GM21381 (cell line): ENCODE results near the gene TNFRSF11A.
A peak's percentile ranks its signal among the peaks of the same experiment; 100 is the strongest.

Source experiments
- ATAC-seq: cut with Tn5 transposase; IDR thresholded peaks from one replicate; pipeline ENCODE4 v1.9.1; 2021; ENCODE audit warnings: mild to moderate bottlenecking, moderate library complexity; ENCODE audit not compliant: unreplicated experiment

Gene TNFRSF11A

GRCh38 chr18:62341473-62341872 is 16.4 kb downstream of the TNFRSF11A start:
- no peak for ATAC-seq

GRCh38 chr18:62342884-62343283 is 17.8 kb downstream of the TNFRSF11A start:
- ATAC-seq, result no peak

DNA sequence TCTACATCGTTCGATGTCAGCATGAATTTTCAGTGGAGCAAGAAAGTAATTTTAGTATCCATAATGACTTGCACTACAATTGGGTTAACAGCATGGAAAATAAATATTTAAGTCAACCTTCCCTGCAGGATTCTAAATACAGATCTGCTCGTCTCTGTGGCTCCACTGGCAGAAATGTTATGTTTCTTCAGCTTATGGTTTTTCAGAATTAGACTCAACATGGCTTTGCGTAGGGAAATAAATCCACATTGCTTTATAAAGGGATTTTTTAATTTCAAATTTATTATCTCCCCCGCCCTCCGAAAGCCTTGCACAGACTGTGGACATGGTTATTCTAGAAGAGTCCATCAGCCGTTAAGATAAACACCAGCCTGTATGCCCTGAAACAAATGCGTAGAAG is 18.2 kb downstream of the TNFRSF11A start:
- no peak for ATAC-seq

- ATAC-seq, result no peak
These were observed 20.8 kb downstream of the TNFRSF11A start for GRCh38 chr18:62345909-62346308.

DNA sequence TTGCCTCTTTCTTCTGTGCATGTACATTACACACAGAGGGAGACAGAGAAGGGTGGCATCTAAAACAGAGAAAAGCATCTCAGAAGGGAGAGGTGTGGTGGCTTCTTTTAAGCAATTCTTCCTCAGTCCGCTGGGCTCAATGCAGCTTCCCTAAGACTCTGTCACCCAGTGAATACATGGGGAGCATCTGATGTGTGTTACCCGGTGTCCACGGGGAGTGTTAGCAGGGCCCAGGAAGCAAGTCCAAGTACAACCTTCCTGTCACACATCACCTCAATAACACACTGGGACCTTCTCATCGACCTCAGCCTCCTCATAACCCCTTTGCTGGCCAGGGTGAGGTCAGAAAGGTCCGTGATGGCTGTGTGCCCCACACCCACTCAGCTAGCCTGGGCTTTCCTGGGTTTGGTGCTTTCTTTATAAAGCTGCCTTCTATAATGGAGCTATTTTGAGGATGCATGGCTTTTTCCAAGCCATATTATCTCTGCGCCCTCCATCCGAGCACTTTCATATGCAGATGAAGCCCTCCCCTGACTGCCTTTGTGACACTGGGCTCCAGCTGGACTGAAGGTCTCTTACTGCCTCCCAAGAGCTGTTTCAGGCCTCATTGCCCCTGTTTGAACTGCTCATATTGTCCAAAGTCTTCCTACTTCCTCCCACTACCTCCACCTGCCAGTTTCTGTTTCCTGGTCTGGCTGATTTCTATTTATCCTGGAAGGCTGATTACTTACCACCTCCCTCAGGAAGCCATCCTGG is 21.4 kb downstream of the TNFRSF11A start:
- ATAC-seq, result no peak

DNA sequence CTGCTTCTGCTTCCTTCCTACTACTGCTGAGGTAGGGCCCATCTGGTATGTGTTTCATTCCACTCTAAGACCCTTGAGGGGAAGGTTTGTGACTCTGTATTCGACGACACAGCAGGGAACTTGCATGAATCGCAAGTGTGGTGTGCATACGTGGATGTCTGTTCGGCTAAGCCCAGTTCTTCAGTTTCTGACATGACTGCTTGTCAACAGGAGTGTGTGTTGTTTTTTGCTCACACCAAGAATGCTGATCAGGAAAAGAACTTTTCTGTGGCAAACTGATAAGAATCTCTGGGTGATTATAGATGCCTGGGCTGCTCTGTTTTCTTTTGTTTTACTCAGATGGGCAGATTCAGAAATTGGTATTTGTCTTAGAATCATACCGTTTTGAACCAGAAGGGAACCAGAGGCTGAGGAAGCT is 22.0 kb downstream of the TNFRSF11A start:
- ATAC-seq, result no peak

DNA sequence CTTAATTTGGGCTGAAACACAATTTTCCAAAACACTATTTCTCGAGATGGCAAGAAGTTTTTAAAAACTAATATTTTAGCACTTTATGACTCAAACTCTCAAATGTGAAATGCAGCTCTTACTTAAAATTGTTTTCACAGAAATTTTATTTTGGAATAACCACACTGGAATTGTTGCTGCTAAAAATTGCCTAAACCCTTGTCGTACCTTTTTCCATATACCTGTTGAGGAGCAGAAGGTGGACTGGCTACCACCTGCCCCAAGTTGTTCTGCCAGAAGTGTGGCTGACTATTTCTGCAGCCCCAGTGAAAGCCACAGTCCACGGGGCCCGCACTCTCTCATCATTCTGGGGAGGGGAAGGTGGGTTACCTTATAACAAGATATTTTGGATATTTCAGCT is 23.4 kb downstream of the TNFRSF11A start:
- no peak for ATAC-seq

DNA sequence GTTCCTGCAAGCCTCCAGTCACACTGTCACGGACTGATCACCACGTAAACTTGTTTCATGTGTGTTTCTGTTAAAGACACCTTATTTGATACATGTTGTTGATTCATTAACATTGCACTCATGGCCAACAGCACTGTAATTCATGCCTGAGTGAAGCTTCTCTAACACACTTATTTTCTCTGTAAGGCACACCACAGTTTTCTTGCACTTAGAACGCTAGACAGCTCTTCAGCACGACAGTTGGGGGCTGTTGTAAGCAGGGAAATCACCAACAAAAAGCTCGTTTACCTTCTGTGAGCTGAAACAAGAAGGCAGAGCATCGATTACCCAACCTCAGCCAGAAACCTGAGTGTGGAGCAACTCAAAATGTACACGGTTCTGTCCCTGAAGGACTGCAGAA is 28.1 kb downstream of the TNFRSF11A start:
- ATAC-seq, result no peak

- ATAC-seq, result no peak
These were observed 29.0 kb downstream of the TNFRSF11A start for GRCh38 chr18:62354151-62354550.

DNA sequence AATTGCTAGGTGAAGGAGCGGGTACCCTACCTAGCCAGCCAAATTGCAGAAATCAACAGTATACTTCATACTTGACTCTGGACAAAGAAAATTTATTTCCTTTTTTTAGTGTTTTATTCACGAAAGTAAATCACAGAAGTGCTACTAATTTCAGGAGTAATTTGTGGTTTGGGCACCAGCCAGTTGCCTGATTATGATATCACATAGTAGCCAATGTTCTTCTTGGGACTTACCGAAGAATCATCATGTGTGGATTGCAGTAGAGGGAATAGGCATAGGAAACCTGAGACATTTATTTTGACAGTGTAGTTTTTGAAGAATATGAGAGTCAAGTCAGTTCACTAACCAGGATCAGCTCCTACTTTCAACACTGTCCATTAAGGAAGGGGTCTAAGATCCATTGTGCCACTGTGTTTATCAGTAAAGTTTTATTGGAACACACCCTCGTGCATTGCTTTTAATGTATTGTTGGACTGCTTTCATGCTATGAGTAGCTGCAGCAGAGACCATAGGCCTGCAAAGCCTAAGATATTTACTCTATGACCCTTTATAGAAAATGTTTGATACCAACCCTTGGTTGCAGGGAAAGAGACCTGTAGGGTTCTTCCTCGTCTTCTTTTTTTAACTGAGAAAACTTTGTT is 32.1 kb downstream of the TNFRSF11A start:
- ATAC-seq, result peak; percentile 49

DNA sequence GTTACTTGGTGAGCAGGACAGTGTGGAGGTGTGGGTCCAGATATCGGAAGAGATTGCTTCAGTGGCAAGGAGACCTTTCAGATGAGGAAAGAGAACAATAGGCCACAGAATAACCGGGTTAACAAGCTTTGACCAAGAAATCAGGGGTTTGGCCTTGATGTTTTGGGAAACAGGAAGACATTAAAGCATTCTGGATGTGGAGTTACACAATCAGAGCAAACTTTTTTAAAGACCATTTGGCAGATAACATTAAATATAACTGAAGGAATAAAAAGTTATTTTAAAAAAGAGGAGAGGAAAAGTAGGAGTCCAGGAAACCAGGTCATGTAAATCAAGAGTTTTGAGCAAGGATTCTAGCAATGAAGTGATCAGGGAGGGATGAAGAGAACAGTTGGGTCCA is 35.7 kb downstream of the TNFRSF11A start:
- ATAC-seq, result no peak

GRCh38 chr18:62361288-62361687 is 36.2 kb downstream of the TNFRSF11A start:
- no peak for ATAC-seq

- no peak for ATAC-seq
These were observed 39.4 kb downstream of the TNFRSF11A start for GRCh38 chr18:62364558-62364957.

DNA sequence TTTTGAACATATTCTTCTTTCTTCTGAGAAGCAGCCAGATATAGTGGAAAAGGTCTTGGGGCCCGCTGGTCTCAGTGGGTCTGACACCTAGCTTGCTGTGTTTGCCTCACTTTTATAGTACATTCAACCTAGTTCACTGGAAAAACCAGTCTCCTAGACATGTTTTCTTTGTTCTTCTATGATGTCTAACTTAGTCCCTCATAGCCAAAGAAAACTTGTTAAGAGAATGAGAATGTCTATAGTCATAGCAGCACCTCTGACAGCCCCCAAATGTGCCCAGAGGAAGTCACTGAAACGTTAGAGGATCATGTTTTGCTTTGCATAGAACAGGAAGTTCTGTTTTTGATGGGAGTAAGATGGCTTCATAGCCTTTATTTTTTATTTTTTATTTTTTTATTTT is 40.3 kb downstream of the TNFRSF11A start:
- ATAC-seq, result no peak

DNA sequence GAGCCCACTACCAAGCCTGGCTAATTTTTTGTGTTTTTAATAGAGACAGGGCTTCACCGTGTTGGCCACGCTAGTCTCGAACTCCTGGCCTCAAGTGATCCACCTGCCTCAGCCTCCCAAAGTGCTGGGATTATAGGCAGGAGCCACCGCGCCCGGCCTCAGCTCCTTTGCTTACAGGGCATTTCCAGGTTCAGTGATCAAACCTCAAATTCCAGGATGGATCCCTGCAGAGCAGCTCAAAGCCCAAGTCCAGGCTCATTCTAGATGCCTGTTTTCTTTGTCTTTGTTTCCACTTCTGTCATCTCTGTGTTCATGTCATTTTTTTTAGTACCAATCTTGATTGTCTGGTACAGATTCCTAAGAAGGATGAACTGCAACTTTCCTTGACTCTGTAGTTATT is 41.9 kb downstream of the TNFRSF11A start:
- ATAC-seq, result no peak

GRCh38 chr18:62368100-62368499 is 43.0 kb downstream of the TNFRSF11A start:
- peak; percentile 67 for ATAC-seq

GRCh38 chr18:62369129-62369644 is 44.1 kb downstream of the TNFRSF11A start:
- no peak for ATAC-seq

DNA sequence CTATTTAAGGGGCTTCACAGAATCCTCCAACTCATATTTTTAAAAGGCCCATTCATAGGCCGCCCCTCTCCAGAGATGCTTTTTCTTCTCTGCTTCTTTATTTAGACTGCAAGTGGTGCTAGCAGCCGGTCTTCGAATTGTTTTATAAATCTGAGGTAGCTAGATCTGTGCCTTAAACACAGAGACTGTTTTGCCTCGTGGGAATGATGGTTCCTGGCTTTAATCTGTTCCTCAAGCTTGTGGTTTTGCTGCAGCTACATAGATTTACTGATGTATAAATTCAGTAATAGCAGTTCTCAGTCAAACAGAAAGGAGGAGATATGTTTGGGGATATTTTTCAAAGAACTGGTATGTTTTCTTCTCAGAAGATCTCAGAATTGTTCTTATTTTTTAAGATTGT is 45.3 kb downstream of the TNFRSF11A start:
- no peak for ATAC-seq

- ATAC-seq, result no peak
These were observed 46.3 kb downstream of the TNFRSF11A start for GRCh38 chr18:62371436-62371835.

GRCh38 chr18:62372156-62372555 is 47.0 kb downstream of the TNFRSF11A start:
- ATAC-seq, result no peak

- ATAC-seq, result no peak
These were observed 47.8 kb downstream of the TNFRSF11A start for GRCh38 chr18:62372882-62373281.

- ATAC-seq, result no peak
These were observed 49.4 kb downstream of the TNFRSF11A start for GRCh38 chr18:62374410-62374965.
